ENCODE measurements around the gene HOTAIR. TPM values are rescaled to one million over a fixed set of nuclear protein-coding genes. Genes with fewer than 3 reads are reported as not detected.

Gene HOTAIR
- total RNA-seq, 1 donor from 2014 or later: 1.8 TPM

DNA sequence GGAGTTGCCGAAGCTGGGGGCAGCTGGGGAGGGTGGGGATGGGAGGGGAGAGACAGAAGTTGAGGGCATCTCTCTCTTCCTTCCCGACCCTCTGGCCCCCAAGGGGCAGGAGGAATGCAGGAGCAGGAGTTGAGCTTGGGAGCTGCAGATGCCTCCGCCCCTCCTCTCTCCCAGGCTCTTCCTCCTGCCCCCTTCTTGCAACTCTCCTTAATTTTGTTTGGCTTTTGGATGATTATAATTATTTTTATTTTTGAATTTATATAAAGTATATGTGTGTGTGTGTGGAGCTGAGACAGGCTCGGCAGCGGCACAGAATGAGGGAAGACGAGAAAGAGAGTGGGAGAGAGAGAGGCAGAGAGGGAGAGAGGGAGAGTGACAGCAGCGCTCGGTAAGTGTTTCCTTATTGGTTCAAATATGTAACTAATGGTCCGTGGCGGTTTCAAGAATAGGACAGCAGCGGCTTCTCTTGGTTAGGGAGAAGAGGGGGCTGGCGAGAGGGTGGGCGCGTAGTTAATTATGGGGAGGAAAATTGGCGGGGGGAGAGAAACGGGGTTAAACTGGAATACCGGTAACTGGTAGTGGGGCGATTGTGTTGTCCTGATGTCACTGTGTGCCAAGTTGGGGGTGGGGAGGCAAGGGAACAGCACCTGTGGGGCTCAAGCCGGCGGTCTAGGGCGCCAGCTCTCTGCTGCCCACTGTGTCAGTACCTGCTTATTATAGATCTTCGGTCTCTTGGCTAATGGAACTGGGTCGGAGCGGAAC lies 42.5 kb upstream of the HOTAIR start:
- no peak for DNase-seq (ENCODE audit: low spot score in 2 of 2, unreplicated experiment in 2 of 2)
- peak overlapping the region; percentile 81 for H3K4me3 Mint-ChIP-seq
- no peaks in the 10 kb centered on the region for H3K36me3 Mint-ChIP-seq
- no peaks in the 10 kb centered on the region for H3K9me3 Mint-ChIP-seq
- peaks cover 37% of the 10 kb centered on the region for H3K4me1 Mint-ChIP-seq
- TF ChIP-seq, protein P1, sequence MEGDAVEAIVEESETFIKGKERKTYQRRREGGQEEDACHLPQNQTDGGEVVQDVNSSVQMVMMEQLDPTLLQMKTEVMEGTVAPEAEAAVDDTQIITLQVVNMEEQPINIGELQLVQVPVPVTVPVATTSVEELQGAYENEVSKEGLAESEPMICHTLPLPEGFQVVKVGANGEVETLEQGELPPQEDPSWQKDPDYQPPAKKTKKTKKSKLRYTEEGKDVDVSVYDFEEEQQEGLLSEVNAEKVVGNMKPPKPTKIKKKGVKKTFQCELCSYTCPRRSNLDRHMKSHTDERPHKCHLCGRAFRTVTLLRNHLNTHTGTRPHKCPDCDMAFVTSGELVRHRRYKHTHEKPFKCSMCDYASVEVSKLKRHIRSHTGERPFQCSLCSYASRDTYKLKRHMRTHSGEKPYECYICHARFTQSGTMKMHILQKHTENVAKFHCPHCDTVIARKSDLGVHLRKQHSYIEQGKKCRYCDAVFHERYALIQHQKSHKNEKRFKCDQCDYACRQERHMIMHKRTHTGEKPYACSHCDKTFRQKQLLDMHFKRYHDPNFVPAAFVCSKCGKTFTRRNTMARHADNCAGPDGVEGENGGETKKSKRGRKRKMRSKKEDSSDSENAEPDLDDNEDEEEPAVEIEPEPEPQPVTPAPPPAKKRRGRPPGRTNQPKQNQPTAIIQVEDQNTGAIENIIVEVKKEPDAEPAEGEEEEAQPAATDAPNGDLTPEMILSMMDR (IDR thresholded peaks at IDR 0.05; ENCODE audit: unreplicated experiment): no peak
- H3K27me3 Mint-ChIP-seq (ENCODE audit: low read depth): peaks cover 86% of the 10 kb centered on the region
- peak overlapping the region; percentile 95 for H3K27ac Mint-ChIP-seq

DNA sequence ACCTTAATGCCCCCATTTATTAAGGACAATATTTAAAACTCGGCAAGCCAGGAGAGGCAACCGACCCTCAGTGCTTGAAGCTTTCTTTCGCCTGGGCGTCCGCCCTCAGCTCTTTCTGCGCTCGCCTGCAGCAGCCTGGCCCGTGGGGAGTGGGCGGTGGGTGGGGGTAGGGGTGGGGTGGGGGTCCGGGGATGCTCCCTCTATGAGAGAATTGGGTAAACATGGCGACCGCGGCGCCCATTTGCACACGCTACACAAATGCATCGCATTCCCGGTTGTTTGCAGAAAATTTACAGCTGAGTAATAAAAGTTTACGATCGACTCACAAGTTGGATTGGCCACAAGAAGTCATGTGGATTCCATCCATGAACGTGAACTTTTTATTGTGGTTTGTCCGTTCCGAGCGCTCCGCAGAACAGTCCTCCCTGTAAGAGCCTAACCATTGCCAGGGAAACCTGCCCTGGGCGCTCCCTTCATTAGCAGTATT lies 41.8 kb upstream of the HOTAIR start:
- Mint-ChIP-seq H3K9me3 (no peaks in the 10 kb centered on the region), H3K4me1 (peaks cover 31% of the 10 kb centered on the region), H3K27me3 (ENCODE audit: low read depth) (peaks cover 86% of the 10 kb centered on the region), H3K27ac (peak overlapping the region; percentile 59), H3K36me3 (no peaks in the 10 kb centered on the region), H3K4me3 (peak overlapping the region; percentile 81)
- no peak for DNase-seq (ENCODE audit: low spot score in 2 of 2, unreplicated experiment in 2 of 2)
- TF ChIP-seq, protein P1 (IDR thresholded peaks at IDR 0.05; ENCODE audit: unreplicated experiment): no peak

DNA sequence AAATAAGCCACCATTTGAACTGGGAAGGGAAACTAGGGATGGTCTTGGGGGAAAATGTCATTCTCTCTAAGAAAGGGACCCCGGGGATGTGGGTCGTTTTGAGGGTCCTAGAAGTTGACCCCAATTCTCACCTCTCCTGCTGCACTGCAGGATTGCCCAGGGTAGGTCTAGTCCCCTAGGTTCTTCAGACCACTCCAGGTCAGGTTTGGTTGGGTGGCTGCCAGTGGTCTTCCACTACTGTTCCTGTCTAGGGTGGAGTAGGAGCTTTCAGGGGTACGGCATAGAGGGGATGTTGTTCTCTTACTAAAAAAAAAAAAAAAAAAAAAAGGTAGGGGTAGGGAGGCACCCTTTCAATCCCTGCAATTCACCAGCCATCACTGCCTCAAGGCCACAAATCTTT lies 41.3 kb upstream of the HOTAIR start:
- no peak for DNase-seq (ENCODE audit: low spot score in 2 of 2, unreplicated experiment in 2 of 2)

DNA sequence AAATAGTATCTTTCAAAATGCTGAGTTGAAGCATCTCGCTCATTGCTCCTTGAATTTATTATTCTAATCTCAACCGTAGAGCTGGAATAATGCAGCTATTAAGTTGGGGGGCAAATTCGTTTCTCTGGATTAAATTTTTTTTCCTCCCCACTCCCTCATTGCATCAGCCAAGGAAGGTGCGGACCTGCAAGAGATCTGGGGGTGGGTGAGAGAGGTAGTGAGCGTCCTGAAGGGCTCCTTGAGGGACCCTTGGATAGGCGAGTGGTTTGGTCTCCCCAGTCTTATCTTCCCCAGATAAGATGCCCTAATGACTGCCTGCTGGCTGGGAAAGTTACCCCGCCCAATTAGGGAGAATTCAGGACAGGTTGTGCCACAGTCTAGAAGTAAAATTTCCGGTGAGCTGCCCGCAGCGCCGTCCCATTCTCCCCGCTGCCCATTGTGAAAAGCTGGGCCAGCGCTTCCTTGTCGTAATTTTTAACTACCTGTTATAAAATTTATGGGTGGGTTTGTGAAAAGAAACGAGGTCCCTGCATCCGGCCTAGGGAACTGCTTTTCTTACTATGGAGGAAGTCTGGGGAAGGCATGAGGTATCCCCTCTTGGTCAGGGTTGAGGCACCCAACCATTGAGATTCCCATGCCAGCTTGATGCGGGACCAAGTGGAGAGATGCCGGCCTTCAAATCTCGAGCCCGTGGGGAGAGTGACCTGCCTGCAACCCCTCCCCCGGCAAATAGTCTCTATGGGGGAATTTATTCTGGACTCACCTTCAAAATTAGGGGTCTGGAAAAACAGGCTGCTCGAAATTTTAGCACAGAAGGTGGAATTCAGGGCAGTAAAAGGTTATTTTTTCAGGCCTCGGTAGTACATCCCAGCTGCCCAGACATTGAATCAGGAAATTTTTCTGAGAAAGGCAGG lies 40.5 kb upstream of the HOTAIR start:
- DNase-seq (ENCODE audit: low spot score in 2 of 2, unreplicated experiment in 2 of 2): no peak
- peaks cover 86% of the 10 kb centered on the region for H3K27me3 Mint-ChIP-seq (ENCODE audit: low read depth)
- no peaks in the 10 kb centered on the region for H3K9me3 Mint-ChIP-seq
- peaks cover 2% of the 10 kb centered on the region for H3K36me3 Mint-ChIP-seq
- TF ChIP-seq, protein P1 (IDR thresholded peaks at IDR 0.05; ENCODE audit: unreplicated experiment): no peak
- H3K4me3 Mint-ChIP-seq: peak overlapping the region; percentile 24
- peaks cover 37% of the 10 kb centered on the region for H3K4me1 Mint-ChIP-seq
- peak overlapping the region; percentile 1 for H3K27ac Mint-ChIP-seq

More for the DNA sequence above, 41.3 kb upstream of the HOTAIR start:
- no peak overlapping the region for H3K27ac Mint-ChIP-seq
- peaks cover under 1% of the 10 kb centered on the region for H3K36me3 Mint-ChIP-seq
- peak overlapping the region; percentile 81 for H3K4me3 Mint-ChIP-seq
- peaks cover 86% of the 10 kb centered on the region for H3K27me3 Mint-ChIP-seq (ENCODE audit: low read depth)
- H3K9me3 Mint-ChIP-seq: no peaks in the 10 kb centered on the region
- TF ChIP-seq, protein P1 (IDR thresholded peaks at IDR 0.05; ENCODE audit: unreplicated experiment): no peak
- H3K4me1 Mint-ChIP-seq: peaks cover 31% of the 10 kb centered on the region

DNA sequence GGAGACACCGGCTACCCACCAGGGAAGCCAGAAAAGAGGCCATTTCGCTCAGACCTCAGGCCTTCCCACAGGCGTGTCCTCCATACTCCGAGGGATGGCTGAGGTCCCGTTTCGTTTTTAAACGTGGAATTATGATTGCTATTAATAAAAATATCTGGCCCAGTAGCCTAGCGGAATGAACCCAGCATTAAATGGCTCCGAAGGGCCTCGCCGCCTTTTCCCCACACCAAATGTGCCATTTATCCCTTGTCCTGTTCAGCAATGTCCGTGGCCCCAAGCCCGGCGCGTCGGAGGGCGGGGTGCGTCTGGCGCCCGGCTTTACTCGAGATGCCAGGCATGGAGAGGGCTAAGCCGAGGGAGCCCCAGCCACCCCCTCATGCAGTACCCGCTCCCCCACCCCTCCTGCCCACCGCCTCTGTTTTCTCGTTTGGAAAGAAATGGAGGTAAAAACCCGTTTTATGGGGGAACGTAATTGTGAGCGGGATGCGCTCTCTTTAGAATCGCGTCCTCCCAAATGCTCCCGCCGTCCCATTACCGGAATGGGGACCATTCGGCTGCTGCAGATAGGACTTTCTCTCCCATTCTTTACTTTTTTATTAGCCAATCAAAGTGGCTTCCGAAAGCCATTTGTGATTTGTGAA lies 39.7 kb upstream of the HOTAIR start:
- Mint-ChIP-seq H3K4me1 (peaks cover 36% of the 10 kb centered on the region), H3K36me3 (peaks cover 2% of the 10 kb centered on the region), H3K4me3 (peak overlapping the region; percentile 28), H3K27me3 (ENCODE audit: low read depth) (peaks cover 87% of the 10 kb centered on the region), H3K9me3 (no peaks in the 10 kb centered on the region), H3K27ac (peak overlapping the region; percentile 39)
- TF ChIP-seq, protein P1 (IDR thresholded peaks at IDR 0.05; ENCODE audit: unreplicated experiment): no peak
- no peak for DNase-seq (ENCODE audit: low spot score in 2 of 2, unreplicated experiment in 2 of 2)

Data from mesothelial cell of epicardium (in vitro differentiated cells).